Effector memory CD4-positive, alpha-beta T cell (primary cell): ENCODE data around the gene SMPD2.
"Not testable (repeated sequence)": the region's sequence is repeated elsewhere in the genome, so short reads cannot be mapped to it uniquely, and the experiment has no call there.

Source experiments
- DNase-seq, 3 donors: peaks; one replicate each; pipeline ENCODE4 v3.0.0-alpha.2; 2020
- H3K27ac ChIP-seq: 2 replicates; pipeline ENCODE4 v1.7.0; 2013; ENCODE audit warnings: mild to moderate bottlenecking, low read length, moderate library complexity; ENCODE audit not compliant: insufficient read depth, poor library complexity, severe bottlenecking
- H3K27me3 ChIP-seq: replicated peaks from 2 replicates; pipeline ENCODE4 v1.7.0; 2013; ENCODE audit warnings: mild to moderate bottlenecking, low read length; ENCODE audit not compliant: insufficient read depth, control insufficient read depth, poor library complexity, severe bottlenecking
- H3K36me3 ChIP-seq: 2 replicates; pipeline ENCODE4 v1.7.0; 2013; ENCODE audit warnings: mild to moderate bottlenecking, low read length, moderate library complexity; ENCODE audit not compliant: control insufficient read depth, insufficient read depth
- H3K4me1 ChIP-seq: 2 replicates; pipeline ENCODE4 v1.7.0; 2013; ENCODE audit warnings: low read length, mild to moderate bottlenecking; ENCODE audit not compliant: control insufficient read depth, insufficient read depth, poor library complexity, severe bottlenecking
- H3K4me3 ChIP-seq: 2 replicates; pipeline ENCODE4 v1.7.0; 2013; ENCODE audit warnings: low read length, low read depth, mild to moderate bottlenecking; ENCODE audit not compliant: insufficient read depth, poor library complexity, severe bottlenecking
- H3K9me3 ChIP-seq: 2 replicates; pipeline ENCODE4 v1.7.0; 2013; ENCODE audit warnings: mild to moderate bottlenecking, low read length, moderate library complexity; ENCODE audit not compliant: control insufficient read depth

Gene SMPD2

GRCh38 chr6:109460161-109460829 is 19.8 kb downstream of the SMPD2 start:
- H3K27me3 ChIP-seq = no peaks in the 10 kb centered on the region
- H3K36me3 ChIP-seq = peaks cover 17% of the 10 kb centered on the region
- no peak overlapping the region for H3K4me3 ChIP-seq
- H3K27ac ChIP-seq = peak overlapping the region; percentile 22
- peaks cover 17% of the 10 kb centered on the region for H3K4me1 ChIP-seq
- H3K9me3 ChIP-seq = no peaks in the 10 kb centered on the region
- DNase-seq = no peak

- not testable (repeated sequence) for DNase-seq, H3K27me3 ChIP-seq, H3K9me3 ChIP-seq, H3K4me3 ChIP-seq
- Histone ChIP-seq H3K4me1 (peaks cover 13% of the 10 kb centered on the region), H3K36me3 (peaks cover 25% of the 10 kb centered on the region), H3K27ac (peak overlapping the region; percentile 12)
Measured at GRCh38 chr6:109461205-109461604, 20.7 kb downstream of the SMPD2 start.

- Histone ChIP-seq H3K4me1 (peaks cover 9% of the 10 kb centered on the region), H3K9me3 (no peaks in the 10 kb centered on the region), H3K27ac (no peak overlapping the region), H3K27me3 (no peaks in the 10 kb centered on the region), H3K36me3 (peaks cover 32% of the 10 kb centered on the region), H3K4me3 (no peak overlapping the region)
- DNase-seq = no peak
Measured at GRCh38 chr6:109461733-109462526, 21.4 kb downstream of the SMPD2 start.

GRCh38 chr6:109465772-109466171 is 25.2 kb downstream of the SMPD2 start:
- peaks cover 62% of the 10 kb centered on the region for H3K36me3 ChIP-seq
- H3K27ac ChIP-seq = no peak overlapping the region
- H3K4me3 ChIP-seq = no peak overlapping the region
- no peaks in the 10 kb centered on the region for H3K9me3 ChIP-seq
- H3K4me1 ChIP-seq = no peaks in the 10 kb centered on the region
- no peaks in the 10 kb centered on the region for H3K27me3 ChIP-seq
- no peak for DNase-seq

- Histone ChIP-seq H3K36me3 (peaks cover 67% of the 10 kb centered on the region), H3K27ac (no peak overlapping the region), H3K27me3 (no peaks in the 10 kb centered on the region), H3K4me1 (no peaks in the 10 kb centered on the region), H3K4me3 (no peak overlapping the region), H3K9me3 (no peaks in the 10 kb centered on the region)
- no peak for DNase-seq
Measured at GRCh38 chr6:109466212-109466923, 25.8 kb downstream of the SMPD2 start.

- DNase-seq = no peak
- Histone ChIP-seq H3K4me3 (no peak overlapping the region), H3K27me3 (no peaks in the 10 kb centered on the region), H3K4me1 (no peaks in the 10 kb centered on the region), H3K27ac (no peak overlapping the region), H3K9me3 (no peaks in the 10 kb centered on the region), H3K36me3 (peaks cover 76% of the 10 kb centered on the region)
Measured at GRCh38 chr6:109467696-109468095, 27.2 kb downstream of the SMPD2 start.

GRCh38 chr6:109469591-109470189 is 29.2 kb downstream of the SMPD2 start:
- Histone ChIP-seq H3K4me1 (no peaks in the 10 kb centered on the region), H3K9me3 (no peaks in the 10 kb centered on the region), H3K27ac (no peak overlapping the region), H3K36me3 (peaks cover 83% of the 10 kb centered on the region), H3K4me3 (no peak overlapping the region), H3K27me3 (no peaks in the 10 kb centered on the region)
- no peak for DNase-seq

- H3K36me3 ChIP-seq = peaks cover 84% of the 10 kb centered on the region
- H3K9me3 ChIP-seq = no peaks in the 10 kb centered on the region
- H3K27me3 ChIP-seq = no peaks in the 10 kb centered on the region
- DNase-seq = no peak
- no peak overlapping the region for H3K4me3 ChIP-seq
- H3K4me1 ChIP-seq = peaks cover 6% of the 10 kb centered on the region
- H3K27ac ChIP-seq = no peak overlapping the region
Measured at GRCh38 chr6:109471105-109471810, 30.7 kb downstream of the SMPD2 start.

- H3K27ac ChIP-seq = no peak overlapping the region
- peaks cover 14% of the 10 kb centered on the region for H3K4me1 ChIP-seq
- peaks cover 79% of the 10 kb centered on the region for H3K36me3 ChIP-seq
Measured at GRCh38 chr6:109472132-109472995, 31.8 kb downstream of the SMPD2 start.

More at GRCh38 chr6:109472132-109472995, 31.8 kb downstream of the SMPD2 start:
- no peaks in the 10 kb centered on the region for H3K27me3 ChIP-seq
- no peak overlapping the region for H3K4me3 ChIP-seq
- no peak for DNase-seq
- no peaks in the 10 kb centered on the region for H3K9me3 ChIP-seq
